Spinal cord (tissue), 10 donors: Measurements from ENCODE around the gene TENM3. TPM values are rescaled to one million over a fixed set of nuclear protein-coding genes. Genes with fewer than 3 reads are reported as not detected.
"Not testable (repeated sequence)": the region's sequence is repeated elsewhere in the genome, so short reads cannot be mapped to it uniquely, and the experiment has no call there.

Experiments
- DNase-seq, 6 donors: peaks; one replicate each; pipeline versions ENCODE4 v3.0.0 to v3.0.0-alpha.2; 2013 to 2015; ENCODE audit warnings: low spot score in 6 of 6, low read depth in 4 of 6
- H3K27ac ChIP-seq: one replicate; pipeline ENCODE4 v1.5.1; 2013; ENCODE audit warnings: low read depth, low read length, control low read depth
- H3K27me3 ChIP-seq: one replicate; pipeline ENCODE4 v1.6.1; 2013; ENCODE audit warnings: low read length; ENCODE audit not compliant: control insufficient read depth, insufficient read depth
- H3K36me3 ChIP-seq: one replicate; pipeline ENCODE4 v1.6.1; 2013; ENCODE audit warnings: low read length; ENCODE audit not compliant: control insufficient read depth, insufficient read depth
- H3K4me1 ChIP-seq: one replicate; pipeline ENCODE4 v1.6.1; 2013; ENCODE audit warnings: low read length; ENCODE audit not compliant: control insufficient read depth, insufficient read depth
- H3K4me3 ChIP-seq: one replicate; pipeline ENCODE4 v1.5.1; 2013; ENCODE audit warnings: low read depth, low read length, control low read depth
- H3K9me3 ChIP-seq: one replicate; pipeline ENCODE4 v1.6.1; 2013; ENCODE audit warnings: low read length; ENCODE audit not compliant: control insufficient read depth, insufficient read depth
- WGBS: methylation state at CpG from one replicate; pipeline ENCODE4 v1.1.5; 2013; ENCODE audit warnings: missing lambda C conversion rate; ENCODE audit not compliant: insufficient coverage; 5-methylcytosine and 5-hydroxymethylcytosine counted together
- polyA plus RNA-seq, 2 donors: library from polyadenylated mRNA; unstranded; fragments of 120-200 nt; gene quantifications; one replicate each; pipeline ENCODE4 v1.2.1, GENCODE V29; 2013; ENCODE audit not compliant: insufficient read length in 2 of 2
- total RNA-seq, 2 donors: library from RNA; depleted of rRNA in 1 of 2; stranded (reverse); fragments of 120-200 nt in 1 of 2; fragments of >200 nt in 1 of 2; gene quantifications; one replicate each; pipeline versions ENCODE4 v1.2.3 to v1.2.4, GENCODE V29; 2013 to 2014
- donor health status: healthy.

TENM3 gene
- total and polyA plus RNA-seq, 4 donors: 25.8 to 57.5 (median 38.7) TPM

DNA sequence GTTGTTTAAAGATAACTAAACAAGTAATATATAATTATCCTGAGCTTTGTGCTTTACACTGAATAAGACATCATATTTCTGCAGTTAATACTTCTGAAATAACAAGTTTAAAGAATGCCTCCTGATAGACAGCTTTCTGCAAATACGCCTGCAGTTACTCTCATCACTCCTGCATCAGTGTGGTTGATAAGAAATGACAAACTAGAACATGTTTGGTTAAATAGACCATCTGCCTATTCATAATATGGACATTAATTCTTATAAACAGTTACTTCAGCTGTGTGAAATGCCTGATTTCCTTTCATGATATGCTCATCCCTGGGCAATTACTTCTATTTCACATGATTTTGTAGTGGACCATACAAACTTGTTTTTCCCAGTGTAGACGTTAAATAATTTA lies 7.0 kb upstream of the TENM3 start:
- Histone ChIP-seq H3K9me3 (no peaks in the 10 kb centered on the region), H3K36me3 (no peaks in the 10 kb centered on the region), H3K27me3 (no peaks in the 10 kb centered on the region), H3K27ac (no peak overlapping the region), H3K4me1 (peaks cover 3% of the 10 kb centered on the region), H3K4me3 (no peak overlapping the region)
- no CpG with 5 or more reads among the region's 2 CpGs for WGBS
- no peak for DNase-seq

DNA sequence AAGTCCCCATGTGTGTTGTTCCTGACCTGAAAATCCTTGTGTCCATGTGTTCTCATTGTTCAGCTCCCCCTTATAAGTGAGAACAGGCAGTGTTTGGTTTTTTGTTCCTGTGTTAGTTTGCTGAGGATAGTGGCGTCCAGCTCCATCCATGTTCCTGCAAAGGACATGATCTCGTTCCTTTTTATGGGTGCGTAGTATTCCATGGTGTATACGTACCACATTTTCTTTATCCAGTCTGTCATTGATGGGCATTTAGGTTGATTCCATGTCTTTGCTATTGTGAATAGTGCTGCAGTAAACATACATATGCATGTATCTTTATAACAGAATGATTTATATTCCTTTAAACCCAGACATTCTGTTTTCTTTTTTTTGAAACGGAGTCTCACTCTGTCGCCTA lies 6.2 kb upstream of the TENM3 start:
- not testable (repeated sequence) for H3K36me3 ChIP-seq, H3K27ac ChIP-seq, DNase-seq, H3K4me1 ChIP-seq, H3K4me3 ChIP-seq, H3K9me3 ChIP-seq, H3K27me3 ChIP-seq
- 88% methylated on average over 3 of the region's 6 CpGs for WGBS

DNA sequence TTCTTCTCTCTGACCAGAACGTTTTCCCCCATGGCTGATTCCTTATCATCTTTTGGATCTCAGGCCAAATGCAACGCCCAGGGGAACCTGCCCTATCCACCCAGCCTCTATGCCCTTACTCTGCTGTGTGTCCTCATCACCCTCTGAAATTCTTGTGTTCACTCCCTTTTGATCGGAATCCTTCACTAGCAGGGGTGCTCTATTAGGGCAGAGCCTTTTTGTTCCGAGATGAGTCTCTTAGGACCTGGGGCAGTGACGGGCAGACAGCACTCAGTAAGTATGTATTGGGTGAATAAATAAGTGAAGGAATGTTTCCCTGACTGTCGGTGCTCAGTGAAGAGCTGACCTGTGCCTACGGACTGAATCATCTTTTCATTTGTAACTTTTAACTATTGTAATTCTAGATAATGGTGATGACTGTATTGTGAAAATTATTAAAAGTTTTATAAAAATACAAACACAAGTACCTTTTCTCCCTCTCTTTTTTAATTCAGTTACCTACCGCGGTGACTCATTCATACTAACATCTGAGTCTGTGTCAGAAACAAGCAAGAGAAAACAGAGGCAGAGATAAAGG lies 4.8 kb upstream of the TENM3 start:
- Histone ChIP-seq H3K36me3 (no peaks in the 10 kb centered on the region), H3K4me1 (peaks cover 3% of the 10 kb centered on the region), H3K27me3 (no peaks in the 10 kb centered on the region), H3K27ac (no peak overlapping the region), H3K4me3 (no peak overlapping the region), H3K9me3 (no peaks in the 10 kb centered on the region)
- DNase-seq: no peak
- 71% methylated on average over 4 of the region's 9 CpGs for WGBS

DNA sequence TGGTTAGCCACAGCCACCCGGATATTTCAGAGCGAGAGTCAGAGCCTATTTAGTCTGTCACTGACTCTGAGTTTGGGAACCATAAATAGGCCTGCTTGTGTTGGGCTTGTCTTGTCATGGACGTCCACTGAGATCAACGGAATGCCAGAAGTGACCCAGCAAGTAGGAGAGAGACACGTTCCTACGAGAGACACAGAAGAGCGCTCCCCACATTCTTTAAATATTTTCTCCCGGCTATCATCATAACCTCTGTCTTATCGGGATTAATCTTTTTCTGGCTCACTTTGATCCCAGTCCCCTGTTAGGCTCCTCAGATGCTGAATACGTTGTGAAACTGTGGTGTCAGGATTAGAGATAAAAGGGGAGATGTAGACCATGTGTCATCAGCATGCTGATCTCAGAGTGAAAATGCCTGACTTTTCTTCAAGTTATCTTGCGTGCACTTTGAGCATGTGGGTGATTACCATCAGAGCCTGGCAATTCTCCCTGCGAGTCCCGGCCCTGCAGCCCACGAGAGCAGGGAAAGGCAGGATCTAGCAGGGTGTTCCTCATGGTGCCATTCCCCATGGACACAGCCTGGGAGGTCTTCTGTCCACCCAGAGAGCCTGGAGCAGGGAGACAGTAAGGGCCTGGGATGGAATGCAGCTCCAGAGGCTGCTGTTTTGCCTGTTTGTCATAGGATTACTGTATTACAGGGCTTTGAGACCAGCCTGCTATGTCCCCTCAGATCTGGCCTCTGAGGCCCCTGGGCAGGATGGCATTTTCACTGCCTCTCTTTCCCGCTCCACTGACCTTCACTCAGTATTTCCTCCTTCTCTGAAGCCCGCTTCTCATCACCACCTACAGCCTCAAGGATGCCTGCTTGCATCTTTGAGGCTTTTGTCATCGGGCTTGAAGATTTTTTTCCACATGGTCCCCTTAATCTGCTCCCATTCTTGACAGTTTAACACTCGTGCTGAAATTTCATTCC lies 2.8 kb upstream of the TENM3 start:
- Histone ChIP-seq H3K9me3 (no peaks in the 10 kb centered on the region), H3K36me3 (no peaks in the 10 kb centered on the region), H3K4me3 (no peak overlapping the region), H3K27ac (no peak overlapping the region), H3K4me1 (peaks cover 3% of the 10 kb centered on the region), H3K27me3 (no peaks in the 10 kb centered on the region)
- 68% methylated on average over 15 of the region's 18 CpGs for WGBS
- no peak for DNase-seq

DNA sequence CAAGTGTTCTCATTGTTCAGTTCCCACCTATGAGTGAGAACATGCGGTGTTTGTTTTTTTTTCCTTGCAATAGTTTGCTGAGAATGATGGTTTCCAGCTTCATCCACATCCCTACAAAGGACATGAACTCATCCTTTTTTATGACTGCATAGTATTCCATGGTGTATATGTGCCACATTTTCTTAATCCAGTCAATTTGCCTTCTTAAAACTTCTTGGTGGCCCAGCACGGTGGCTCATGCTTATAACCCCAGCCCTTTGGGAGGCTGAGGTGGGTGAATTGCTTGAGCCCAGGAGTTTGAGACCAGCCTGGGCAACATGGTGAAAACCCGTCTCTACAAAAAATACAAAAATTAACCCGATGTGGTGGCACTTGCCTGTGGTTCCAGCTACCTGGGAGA lies 942 bp upstream of the TENM3 start:
- H3K36me3 ChIP-seq, H3K27me3 ChIP-seq, H3K4me3 ChIP-seq, H3K4me1 ChIP-seq, DNase-seq, H3K27ac ChIP-seq, H3K9me3 ChIP-seq: not testable (repeated sequence)
- WGBS: 100% methylated on average over 2 of the region's 4 CpGs

DNA sequence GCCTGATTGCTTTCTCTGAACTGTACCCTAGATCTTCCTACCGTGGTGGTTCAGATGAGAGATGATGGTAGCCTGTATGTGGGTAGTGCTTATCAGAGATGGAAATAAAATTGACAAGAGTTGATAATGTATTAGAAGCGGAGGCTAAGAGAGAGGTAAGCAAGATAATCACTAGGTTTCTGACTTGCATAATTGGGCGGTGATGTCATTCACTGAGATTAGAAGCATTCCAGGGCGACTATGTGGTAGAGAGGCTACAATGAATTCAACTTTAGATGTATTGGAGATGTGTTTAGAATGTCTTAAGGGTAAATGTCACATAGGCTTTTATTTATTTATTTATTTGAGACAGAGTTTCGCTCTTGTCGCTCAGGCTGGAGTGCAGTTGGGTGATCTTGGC lies 415 bp upstream of the TENM3 start:
- H3K36me3 ChIP-seq: no peaks in the 10 kb centered on the region
- H3K27me3 ChIP-seq: no peaks in the 10 kb centered on the region
- no peak for DNase-seq
- no peak overlapping the region for H3K4me3 ChIP-seq
- 93% methylated on average over 5 of the region's 6 CpGs for WGBS
- H3K9me3 ChIP-seq: no peaks in the 10 kb centered on the region
- H3K27ac ChIP-seq: no peak overlapping the region
- peaks cover 3% of the 10 kb centered on the region for H3K4me1 ChIP-seq

DNA sequence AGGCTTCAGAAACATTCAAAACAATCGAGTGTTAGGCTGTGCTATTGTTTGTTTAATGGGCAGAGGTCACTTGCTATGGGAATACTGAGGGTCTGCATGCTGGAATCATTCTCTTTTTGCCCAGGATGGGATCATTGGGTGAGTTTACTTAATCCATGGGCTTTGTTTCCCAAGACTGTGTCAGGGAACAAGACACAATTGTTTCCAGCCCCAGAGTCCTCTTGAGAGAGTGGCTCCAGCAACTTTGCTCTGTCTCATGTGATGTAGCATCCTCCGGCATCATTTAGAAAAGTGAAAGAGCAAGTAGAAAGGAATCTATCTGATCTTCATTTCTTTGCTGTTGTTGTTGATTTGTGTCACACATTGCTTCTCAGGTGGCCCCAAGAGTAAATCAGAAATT lies 1.8 kb downstream of the TENM3 start:
- H3K27me3 ChIP-seq: no peaks in the 10 kb centered on the region
- WGBS: 83% methylated on average over 1 of the region's 2 CpGs
- H3K36me3 ChIP-seq: no peaks in the 10 kb centered on the region
- peaks cover 3% of the 10 kb centered on the region for H3K4me1 ChIP-seq
- H3K27ac ChIP-seq: no peak overlapping the region
- H3K9me3 ChIP-seq: no peaks in the 10 kb centered on the region
- no peak for DNase-seq
- no peak overlapping the region for H3K4me3 ChIP-seq

DNA sequence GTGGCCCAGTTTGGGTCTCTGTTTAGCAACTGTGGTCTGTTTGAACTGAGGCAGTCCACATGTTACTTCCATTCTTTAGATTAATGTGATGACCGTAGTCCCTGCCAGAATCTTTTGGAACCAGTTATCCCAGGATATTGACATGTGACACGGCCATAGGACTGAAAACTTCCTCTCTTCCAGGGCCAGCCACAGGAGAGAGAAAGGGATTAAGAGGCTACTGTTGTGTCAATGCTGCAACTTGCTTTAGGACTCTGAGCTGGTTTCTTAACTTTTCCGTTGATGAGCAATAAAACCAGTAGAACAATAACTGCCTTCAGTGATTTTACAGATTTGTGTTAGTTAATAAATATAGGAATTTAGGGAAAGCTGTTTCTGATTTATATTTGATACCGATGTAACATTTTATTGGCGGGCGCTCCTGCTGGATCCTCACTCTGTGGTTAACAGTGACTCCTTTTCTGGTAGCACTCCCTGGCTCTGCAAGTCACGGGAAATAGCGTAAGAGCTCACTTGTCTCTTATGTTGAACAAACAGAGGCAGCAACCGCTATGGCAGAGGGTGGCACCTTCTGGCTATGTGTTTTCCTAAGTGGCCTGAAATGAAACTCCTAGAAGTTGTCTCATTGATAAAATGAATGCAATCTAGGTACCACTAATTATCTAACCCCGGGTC lies 2.5 kb downstream of the TENM3 start:
- no peak for DNase-seq
- Histone ChIP-seq H3K4me1 (peaks cover 1% of the 10 kb centered on the region), H3K36me3 (no peaks in the 10 kb centered on the region), H3K4me3 (no peak overlapping the region), H3K27me3 (no peaks in the 10 kb centered on the region), H3K9me3 (no peaks in the 10 kb centered on the region), H3K27ac (no peak overlapping the region)
- WGBS: 96% methylated on average over 3 of the region's 10 CpGs

DNA sequence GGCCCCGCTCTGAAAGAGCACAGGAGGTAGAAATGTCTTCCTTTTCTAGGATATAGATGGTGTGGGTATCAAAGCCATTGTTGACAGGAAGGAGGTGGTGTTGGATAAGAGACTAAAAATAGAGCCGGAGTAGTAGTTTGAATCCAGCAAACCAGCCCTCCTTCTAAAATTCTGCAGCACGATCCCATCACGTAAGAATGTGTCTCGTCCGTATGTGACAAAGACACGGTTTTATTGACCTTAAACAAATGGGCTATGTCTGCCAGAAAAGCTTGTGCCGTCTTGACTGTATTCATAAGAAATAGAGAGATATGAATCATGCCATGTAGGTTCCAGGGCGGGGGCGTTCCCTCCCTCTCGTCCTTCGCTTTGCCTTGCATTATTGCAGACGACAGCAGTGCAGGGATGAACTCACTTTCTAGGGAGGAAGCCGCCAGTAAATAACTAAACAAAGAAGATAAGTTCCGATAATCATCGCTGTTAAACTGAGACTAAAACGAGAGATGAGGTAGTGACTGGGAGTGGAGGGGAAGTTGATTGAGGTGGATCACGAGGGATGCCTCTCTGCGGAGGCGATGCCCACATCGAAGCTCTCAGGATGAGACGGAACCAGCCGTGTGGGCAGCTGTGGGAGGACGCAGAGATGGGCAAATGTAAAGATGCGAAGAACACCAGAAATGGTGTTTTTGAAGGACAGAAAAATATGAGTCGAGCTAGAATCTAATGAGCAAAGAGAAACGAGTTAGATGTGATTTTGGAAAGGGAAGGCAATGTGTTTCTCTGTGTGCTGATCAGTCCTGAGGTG lies 3.4 kb downstream of the TENM3 start:
- WGBS: 87% methylated on average over 18 of the region's 27 CpGs
- Histone ChIP-seq H3K27me3 (no peaks in the 10 kb centered on the region), H3K27ac (no peak overlapping the region)

More for the DNA sequence above, 3.4 kb downstream of the TENM3 start:
- Histone ChIP-seq H3K4me1 (no peaks in the 10 kb centered on the region), H3K9me3 (no peaks in the 10 kb centered on the region), H3K4me3 (no peak overlapping the region), H3K36me3 (no peaks in the 10 kb centered on the region)
- DNase-seq: no peak
